RKO (cell line): ENCODE data around the gene GNG13.
A peak's percentile ranks its signal among the peaks of the same experiment; 100 is the strongest.

Experiments
- DNase-seq: peaks from one replicate; pipeline ENCODE4 v3.0.0-alpha.2; 2016; ENCODE audit warnings: low spot score

Gene GNG13

DNA sequence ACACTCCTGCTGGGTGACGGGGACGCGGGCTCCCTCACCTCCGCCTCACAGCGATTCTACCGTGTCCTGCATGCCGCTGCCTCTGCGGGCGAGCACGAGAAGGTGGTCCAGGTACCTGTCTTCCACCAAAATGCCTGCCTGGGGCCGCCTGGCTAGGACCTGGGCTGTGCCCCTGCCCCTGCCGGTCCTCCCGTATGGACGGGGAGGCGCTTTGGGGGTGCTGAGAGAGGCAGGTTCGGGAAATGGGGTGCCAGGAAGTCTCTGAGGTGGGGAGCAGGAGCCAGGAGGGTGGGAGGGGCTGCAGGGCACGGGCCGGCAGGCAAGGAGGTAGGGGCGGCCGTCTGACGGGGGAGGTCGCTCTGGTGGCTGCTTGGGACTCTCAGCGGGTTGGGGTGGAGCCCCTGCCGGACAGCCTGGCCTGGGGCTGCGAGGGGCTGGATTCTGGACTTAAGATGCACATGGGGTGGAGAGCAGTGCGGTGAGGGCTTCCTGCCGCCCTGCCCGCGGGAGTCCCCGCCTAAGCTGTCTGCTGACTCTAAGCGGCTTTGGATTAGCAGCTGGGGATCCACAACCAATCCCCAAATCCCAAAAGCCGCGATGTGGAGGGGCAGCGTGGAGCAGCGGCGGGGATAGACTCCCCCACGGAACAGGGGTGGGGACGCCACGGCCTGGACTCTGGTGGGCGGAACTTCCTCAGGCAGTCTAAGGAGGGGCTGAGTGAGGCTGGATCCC is 6.3 kb downstream of the GNG13 start:
- no peak for DNase-seq

DNA sequence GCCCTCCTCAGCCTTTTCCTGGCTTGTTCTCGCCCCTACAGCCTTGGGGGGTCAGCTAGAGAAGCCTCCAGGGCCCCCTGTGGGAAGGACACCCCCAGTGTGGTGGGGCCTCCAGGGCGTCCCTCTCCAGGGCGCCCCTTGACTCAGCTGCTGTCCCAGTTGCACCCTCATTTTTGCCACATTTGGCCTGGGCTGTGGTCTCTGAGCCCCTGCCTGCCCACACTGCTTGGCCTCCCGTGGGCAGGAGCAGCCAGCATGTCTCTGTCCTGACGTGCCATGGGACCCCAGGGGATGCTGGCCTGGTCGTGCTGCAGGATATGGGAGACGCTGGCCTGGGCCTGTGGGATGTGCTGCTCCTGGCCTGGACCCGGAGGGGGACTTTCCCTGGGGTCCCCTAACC is 7.1 kb downstream of the GNG13 start:
- no peak for DNase-seq

DNA sequence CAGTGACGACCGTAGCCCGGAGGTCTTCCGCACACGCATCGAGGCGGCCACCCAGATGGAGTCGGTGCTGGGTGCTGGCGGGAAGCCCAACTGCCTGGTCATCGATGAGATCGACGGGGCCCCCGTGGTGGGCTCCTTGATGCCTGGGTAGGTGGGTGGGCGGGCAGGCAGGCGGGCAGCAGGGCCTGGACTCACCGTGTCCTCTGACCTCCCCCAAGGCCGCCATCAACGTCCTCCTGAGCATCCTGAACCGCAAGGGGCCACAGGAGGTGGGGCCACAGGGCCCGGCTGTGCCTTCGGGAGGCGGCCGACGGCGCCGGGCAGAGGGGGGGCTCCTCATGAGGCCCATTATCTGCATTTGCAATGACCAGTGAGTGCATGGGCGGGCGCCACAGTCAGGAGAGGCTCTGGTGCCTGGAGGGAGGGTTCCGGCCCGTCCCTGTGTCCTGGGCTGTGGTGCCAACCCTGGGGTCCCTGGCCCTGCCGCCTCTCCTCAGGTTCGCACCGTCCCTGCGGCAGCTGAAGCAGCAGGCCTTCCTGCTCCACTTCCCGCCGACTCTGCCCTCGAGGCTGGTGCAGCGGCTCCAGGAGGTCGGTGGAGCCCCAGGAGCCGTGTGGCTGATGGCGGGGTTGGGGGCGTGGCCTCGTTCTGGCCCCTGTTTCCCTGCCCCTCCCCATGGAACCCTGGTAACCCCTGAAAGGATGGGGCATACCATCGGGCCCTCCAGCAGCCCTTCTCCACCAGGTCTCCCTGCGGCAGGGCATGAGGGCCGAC is 8.1 kb downstream of the GNG13 start:
- no peak for DNase-seq

DNA sequence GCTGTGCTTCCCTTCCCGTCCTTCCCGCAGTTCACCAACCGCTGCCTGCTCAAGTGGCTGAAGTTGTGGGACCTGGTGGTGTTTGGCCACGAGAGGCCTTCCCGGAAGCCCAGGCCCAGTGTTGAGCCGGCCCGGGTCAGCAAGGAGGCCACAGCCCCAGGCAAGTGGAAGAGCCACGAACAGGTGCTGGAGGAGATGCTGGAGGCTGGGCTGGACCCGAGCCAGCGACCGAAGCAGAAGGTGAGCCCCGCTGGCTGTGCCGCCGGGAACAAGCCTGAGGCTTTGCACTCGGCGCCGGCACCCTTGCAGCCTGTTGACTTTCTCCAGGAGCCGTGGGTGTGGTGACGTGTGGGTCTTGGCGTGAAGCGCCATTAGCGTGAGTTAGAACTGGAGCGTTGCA is 9.4 kb downstream of the GNG13 start:
- no peak for DNase-seq

DNA sequence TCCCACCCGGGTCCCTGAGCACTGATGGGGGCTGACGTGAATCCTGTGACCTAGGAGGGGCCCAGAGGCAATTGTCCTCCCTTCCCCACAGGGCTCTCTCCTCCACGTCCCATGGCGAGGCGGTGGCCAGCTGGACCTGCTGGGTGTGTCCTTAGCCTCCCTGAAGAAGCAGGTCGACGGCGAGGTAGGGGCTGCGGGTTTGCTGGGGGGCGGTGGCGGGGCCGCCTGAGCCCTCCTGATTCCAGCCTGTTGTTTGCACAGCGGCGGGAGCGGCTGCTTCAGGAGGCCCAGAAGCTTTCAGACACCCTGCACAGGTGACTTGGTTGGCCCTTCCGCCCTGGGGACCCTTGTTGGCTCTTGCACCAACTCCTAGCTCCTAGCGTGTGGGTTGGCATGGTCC is 10.4 kb downstream of the GNG13 start:
- no peak for DNase-seq

DNA sequence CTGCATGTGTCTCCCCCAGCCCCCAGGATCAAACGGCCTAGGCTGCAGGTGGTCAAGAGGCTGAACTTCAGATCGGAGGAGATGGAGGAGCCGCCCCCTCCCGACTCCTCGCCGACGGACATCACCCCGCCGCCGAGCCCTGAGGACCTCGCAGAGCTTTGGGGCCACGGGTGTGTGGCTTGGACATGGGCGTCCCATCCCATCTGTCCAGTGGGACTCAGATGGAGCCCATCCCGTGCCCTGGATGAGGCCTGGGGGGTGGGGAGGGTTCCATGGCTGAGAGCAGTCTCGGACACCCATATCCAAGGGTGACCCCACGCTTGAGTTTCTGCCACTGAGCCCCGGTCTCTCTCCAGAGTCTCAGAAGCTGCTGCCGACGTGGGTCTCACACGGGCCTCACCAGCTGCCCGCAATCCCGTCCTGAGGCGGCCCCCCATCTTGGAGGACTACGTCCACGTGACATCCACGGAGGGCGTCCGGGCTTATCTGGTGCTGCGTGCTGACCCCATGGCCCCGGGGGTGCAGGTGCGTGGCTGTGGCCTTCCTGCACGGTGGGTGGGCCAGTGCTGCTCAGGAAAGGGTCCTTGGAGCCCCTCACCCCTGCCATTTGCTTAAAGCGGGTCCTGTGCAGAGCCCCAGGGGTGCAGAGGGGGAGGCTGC is 11.2 kb downstream of the GNG13 start:
- DNase-seq: no peak

DNA sequence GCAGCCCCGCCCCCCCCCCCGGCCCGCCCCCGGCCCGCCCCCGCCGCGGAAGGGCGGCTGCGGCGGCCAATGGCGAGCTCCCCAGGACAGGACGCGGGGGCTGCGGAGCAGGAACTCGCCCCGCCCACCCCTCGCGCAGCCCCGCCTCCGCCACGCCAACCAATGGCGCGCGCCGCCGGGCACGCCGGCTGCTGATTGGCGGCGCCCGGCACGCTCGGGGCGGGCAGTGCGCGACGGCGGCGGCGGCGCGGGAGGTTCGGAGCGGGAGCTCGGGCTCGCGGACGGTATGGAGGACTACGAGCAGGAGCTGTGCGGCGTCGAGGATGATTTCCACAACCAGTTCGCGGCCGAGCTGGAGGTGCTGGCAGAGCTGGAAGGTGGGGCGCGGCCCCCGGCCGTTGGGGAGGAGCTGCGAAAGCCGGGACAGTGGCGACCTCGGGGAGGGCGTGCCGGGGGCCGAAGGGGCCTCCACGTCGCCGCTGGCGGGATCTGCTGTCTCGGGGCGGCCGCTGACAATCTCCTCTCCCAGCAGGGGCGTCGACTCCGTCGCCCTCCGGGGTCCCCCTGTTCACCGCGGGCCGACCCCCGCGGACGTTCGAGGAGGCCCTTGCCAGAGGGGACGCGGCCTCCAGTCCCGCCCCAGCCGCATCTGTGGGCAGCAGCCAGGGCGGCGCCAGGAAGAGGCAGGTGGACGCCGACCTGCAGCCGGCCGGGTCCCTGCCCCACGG is 12.0 kb downstream of the GNG13 start, which contains the start of gene CHTF18:
Gene CHTF18, plus strand, starts transcription at position 222 of the 728 bp plus-strand sequence. Its CDS starts 65 bp downstream, at position 287.
- peak; percentile 90 for DNase-seq

DNA sequence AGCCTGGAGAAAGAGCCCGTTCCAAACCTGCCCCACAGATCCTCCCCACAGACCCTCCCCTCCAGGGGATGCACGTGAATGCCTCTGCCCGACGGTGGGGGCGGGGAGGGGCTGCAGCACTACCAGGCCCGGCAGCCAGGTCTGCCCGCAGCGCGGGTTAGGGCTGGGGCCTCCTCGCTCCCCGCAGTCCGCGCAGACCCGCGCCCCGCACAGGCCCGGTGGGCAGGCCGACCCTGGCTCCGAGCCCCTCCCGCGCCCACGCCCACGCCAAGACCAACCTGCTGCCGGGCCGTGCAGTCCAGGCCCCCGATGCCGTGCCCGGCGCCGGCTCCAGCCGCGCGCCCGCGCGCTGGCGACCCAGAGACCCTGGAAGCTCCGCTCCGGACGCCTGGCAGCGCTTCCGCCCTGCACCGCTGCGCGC is 12.5 kb downstream of the GNG13 start, which contains the start of gene RPUSD1:
Gene RPUSD1, minus strand, starts transcription at position 404 of the 421 bp plus-strand sequence. CDS start 644 bp downstream, outside the sequence.
- DNase-seq: peak; percentile 33

DNA sequence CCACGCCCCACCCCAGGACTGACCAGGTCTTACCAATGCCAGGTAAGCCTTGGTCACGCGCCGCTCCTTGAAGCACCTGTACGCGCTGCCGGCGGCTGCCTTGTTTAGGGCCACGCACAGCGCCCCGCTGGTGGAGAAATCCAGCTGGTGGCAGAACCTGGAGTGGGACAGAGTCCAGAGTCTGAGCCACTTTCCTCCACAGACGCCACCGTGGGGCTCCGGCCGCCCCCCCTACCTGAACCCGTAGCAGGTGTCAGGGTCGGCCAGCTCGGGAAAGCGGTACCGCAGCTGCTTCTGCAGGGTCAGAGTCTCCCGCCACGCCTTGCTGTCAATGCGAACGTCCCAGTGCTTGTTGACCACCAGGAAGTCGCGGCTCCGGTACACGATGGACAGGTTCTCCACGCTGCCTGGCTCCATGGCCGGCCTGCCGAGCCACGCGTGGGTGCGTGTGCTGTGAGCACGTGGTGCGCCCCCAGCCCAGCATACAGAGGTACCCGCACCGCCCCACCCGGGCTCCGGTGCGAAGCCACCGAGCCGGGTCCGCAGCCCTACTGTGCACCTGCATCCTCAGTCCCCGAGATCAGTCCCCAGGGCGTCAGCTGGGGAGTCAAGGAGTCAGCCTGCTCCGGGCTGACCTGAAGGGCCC is 13.1 kb downstream of the GNG13 start:
- DNase-seq: peak; percentile 36

DNA sequence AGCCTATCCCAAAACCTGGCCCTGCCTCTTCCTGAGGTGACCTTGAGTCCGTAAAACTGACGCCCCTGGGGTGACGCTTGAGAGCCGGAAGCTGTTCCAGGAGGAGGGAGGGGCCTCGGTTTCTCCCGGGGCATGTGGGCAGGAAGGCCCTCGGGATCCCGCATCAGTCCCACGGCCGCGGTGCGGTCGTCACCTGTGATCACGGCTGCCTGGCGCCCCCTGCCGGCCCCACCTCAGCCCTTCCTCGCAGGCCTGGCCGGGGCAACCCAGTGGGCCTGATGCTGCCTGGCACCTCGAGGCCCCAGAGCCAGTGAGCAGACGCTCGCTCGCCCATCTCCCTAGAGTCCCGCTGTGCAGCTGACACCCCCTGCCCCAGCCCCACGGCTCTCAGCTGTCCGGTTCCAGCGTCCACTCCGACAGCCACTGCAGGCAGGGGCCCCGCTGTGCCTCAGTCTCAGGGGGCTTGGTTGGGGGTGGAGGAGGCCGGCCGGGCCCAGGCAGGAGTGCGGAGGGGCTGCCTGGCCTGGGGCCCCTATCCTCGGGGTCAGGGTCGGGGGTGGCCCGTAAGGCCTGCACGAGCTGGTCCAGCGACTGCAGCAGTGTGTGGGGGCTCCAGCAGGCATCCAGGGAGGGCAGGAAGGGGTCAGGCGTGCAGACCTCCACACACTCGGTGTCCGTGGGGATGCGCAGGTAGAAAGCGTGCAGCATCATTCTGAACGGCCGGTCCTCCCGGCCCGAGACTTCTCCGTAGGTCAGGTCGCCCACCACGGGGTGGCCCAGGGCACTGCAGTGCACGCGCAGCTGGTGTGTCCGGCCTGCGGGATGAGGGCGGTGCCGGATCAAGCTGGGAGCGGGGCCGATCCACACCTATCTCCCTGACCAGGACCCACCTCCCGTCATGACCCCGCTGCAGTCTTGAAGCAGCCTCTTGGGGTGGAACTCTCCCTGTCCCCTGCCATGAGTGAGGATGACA is 14.7 kb downstream of the GNG13 start:
- no peak for DNase-seq

DNA sequence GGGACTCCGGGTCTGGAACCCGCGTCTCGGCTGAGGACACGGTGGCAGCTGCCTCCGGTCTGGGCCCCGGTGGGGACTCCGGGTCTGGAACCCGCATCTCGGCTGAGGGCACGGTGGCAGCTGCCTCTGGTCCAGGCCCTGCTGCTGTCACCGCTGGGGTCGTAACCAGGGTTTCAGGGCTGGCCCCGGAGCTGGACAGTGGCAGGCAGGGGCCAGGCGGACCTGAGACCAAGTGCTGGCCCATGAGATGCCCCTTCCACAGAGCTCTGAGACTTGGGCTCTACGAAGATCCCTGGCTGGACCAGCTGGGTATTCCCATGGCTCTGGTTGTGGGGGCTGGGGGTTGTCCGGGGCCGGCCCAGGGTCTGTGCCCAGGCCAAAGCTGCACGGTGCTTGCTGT is 16.1 kb downstream of the GNG13 start:
- no peak for DNase-seq

DNA sequence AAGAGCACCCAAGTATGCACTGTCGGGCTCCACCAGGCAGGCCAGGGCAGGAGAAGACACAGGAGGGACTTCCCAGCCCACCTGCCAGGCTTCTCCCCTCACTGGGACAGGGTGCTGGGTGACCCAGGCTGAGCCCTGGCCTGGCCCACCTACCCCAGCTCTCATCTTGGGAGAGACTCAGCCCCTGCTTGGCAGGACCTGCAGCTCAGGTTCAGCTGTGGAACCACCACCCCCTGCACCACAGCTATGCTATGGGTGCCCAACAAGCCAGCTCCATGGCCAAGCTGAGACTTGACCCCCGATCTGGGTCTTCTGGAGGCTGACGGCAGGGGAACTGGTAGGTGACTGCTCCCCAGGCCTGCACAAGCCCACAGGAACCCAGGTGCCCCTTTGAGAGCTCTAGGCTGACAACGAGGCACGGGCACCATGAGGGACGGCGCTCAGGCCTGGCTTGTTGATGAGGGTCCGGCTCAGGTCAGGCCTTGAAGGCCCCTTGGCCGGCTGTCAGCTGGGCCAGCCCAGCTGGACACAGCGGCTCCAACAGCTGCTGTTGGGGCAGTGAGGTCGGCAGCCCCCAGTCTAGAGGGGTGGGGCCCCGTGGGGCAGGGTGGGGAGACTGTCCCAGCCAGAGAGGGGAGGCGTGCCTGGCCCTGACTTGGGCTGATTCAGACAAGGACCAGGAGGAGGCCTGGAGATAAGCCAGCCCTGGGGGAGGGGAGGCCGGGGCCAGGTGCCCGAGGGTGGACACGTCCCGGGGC is 17.0 kb downstream of the GNG13 start:
- no peak for DNase-seq

DNA sequence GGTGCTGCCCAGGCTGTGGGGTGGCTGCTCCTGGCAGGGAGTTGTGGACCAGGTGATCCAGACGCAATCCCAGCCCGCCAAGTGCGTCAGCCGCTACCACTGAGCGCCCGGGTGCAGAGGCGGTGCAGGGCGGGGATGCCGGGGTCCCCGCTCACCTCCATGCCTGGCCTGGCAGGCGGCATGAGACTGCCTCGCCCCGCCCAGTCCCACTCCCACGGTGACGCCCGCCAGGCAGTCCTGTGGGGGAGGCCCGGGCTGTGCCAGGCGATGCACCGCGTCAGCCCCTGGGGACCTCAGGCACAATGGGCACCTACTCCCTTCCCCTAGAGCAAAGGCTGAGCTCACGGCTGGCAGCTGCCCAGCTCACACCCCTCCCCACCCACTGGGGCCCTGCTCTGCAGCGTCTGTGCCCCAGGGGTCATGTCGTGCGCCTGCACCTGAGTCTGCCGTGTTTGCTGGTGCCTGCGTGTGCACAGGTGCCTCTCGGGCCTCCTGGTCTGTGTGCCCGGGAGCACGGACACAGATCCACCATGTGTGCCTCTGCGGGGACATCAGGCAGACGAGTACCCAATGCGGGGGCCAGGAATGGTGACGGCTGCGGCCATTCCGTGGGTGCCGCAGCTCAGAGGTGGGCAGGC is 17.6 kb downstream of the GNG13 start:
- DNase-seq: no peak

DNA sequence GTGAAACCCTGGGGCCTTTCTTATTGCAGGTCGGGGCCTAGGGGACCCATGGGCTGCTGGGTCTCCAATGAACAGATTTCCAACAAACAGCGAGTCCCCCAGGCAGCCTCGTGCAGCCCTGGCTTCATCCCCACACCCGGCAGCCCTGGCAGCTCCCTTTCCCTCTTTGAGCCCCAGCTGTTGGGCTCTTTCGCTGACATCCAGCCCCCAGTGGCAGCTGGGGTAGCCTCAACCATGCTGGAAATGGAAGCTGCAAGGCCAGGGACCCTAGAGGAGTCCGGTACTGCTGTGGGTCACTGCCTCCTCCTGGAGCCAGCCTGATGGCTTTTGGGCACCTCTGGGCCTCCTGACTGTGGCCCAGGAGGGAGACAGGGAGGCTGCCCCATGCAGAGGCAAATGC is 18.3 kb downstream of the GNG13 start:
- no peak for DNase-seq

DNA sequence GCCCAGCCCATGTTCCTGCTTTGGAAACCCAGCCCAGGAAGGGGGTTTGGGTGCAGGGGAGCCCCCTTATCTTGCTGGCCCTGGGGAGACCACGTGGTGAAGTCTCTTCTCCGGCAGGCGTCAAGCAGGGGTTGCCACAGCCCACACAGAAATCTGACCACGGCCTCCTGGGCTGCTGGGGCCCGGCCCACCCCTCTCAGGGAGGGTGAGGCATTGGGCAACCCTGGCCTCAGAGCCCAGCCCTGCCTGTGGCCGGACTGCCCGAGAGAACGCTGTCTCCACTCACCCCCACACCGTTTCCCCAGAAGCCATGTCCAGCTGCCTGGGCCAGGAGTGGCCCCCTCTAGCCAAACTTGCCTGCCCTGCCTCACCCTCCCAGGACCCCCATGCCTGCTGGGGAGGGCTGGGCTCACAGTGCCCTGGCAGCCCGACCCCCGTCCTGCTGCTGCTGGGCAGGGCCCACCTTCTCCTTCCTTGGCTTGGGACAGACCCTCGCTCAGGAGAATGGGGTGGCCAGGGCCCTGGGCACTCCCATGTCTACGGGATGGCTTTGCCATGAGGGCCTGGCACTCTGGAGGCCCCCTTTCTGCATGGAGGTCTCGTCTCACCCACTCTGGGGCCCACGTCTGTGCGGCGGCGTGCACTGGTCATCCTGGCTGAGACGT is 19.1 kb downstream of the GNG13 start:
- no peak for DNase-seq

DNA sequence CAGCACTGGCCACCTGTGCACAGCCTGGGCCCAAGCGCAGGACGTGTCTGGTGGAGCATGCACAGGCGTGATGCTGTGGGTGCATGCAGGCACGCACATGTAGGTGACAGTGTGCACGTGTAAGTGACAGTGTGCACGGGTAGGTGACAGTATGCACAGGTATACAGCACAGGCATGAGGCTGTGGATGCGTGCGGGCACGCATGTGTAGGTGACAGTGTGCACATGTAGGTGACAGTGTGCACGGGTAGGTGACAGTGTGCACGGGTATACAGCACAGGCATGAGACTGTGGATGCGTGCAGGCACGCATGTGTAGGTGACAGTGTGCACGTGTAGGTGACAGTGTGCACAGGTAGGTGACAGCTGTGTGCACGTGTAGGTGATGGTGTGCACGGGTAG is 20.2 kb downstream of the GNG13 start:
- no peak for DNase-seq

DNA sequence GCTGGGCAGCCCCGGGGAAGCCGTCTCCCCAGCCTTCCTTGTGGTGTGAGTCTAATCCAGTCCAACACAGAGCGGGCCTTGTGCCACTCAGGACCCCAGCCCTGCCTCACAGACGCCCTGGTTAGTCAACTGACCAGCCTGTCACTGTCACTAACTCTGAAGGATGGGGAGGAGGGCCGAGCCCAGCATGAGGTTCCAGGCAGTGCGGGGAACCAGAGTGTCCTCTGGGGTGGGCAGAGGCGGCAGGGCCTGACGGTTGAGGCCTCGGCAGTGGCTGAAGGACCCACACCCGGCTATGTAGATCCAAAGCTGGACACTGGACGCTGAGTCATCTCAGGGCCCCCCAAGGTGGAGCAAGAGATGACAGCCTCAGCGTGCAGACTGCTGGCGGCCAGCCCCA is 21.0 kb downstream of the GNG13 start:
- DNase-seq: no peak

DNA sequence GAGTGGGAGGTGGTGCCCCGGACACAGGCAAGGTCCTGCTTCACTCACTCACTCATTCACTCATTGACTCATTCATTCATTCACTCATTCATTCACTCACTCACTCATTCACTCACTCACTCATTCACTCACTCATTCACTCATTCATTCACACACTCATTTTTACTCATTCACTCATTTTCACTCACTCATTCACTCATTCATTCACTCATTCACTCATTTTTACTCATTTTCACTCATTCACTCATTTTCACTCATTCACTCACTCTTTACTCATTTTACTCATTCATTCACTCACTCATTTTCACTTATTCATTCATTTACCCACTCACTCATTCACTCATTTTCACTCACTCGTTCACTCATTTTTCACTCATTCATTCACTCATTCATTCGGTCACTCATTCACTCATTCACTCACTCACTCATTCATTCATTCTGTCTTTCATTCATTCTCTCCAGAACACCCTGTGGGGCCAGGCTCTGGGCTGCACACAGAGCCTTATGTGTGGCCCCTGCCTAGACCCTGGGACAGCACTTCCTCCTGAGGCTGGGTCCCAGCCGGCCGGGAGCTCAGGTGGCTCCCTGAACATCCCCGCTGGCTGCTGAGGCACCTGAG is 21.5 kb downstream of the GNG13 start:
- DNase-seq: no peak
